GM21723 (cell line): ENCODE results near the gene MYPN.
"Not testable (repeated sequence)": the region's sequence is repeated elsewhere in the genome, so short reads cannot be mapped to it uniquely, and the experiment has no call there.

ENCODE experiments used
- ATAC-seq: cut with Tn5 transposase; IDR thresholded peaks from one replicate; pipeline ENCODE4 v1.9.1; 2021; ENCODE audit warnings: mild to moderate bottlenecking, moderate library complexity; ENCODE audit not compliant: unreplicated experiment

Gene MYPN

DNA sequence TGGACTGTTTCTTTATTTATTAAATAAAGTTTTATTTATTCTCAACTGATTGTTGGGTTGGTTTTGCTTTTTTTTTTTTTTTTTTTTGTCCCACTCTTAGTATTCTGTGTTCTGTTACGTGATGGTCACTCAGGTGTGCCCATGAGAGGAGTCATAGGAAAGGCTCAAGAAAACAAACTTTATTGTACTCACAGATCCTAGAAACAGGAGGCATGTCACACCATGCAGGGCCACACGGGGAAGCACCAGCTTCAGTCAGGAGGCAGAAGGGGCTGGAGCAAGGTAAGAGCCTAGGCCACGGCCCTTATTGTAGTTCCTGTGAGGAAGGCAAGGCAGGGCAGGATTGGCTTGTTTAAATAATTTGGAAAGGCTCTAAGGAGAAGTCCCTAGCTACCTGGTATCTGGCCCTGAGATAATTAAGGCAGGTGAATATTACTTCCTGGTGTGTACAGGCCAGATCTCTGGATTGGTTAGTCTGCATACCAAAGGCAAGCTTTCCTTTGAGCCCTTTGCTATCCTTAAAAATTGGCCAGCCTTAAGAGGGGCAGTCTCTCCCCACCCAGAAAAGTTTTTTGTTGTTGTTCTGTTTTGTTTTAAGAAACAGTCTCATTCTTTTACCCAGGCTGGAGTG lies 114.4 kb downstream of the MYPN start:
- ATAC-seq, result no peak

DNA sequence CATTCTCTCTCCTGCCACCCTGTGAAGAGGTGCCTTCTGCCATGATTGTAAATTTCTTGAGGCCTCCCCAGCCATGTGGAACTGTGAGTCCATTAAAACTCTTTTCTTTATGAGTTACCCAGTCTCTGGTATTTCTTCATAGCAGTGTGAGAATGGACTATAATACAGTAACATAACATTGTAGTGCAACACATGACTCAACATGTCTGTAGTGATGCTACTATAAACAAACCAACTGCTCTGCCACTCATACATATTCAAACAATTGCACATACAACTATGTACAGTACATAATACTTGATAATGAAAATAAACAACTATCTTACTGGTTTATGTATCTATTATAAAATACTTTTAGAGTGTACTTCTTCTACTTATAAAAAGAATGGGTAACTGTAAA lies 115.5 kb downstream of the MYPN start:
- no peak for ATAC-seq

DNA sequence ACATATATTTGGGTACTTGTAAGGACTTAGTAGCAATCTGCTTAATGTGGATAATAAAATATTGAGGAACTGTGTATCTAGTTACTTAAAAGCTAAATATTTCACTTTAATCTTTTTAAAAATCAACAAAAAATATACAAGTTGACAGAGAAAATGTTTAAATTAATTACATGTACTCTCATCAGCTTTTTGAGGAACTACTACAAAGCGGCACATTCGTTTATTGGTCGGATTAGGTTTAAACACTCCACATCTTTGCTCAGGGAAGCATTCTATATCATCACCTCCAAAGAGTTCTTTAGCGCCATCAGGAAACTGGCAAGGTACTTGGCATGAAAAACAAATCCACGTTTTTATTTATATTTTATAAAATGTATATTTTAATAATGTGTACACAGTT lies 121.0 kb downstream of the MYPN start:
- no peak for ATAC-seq

DNA sequence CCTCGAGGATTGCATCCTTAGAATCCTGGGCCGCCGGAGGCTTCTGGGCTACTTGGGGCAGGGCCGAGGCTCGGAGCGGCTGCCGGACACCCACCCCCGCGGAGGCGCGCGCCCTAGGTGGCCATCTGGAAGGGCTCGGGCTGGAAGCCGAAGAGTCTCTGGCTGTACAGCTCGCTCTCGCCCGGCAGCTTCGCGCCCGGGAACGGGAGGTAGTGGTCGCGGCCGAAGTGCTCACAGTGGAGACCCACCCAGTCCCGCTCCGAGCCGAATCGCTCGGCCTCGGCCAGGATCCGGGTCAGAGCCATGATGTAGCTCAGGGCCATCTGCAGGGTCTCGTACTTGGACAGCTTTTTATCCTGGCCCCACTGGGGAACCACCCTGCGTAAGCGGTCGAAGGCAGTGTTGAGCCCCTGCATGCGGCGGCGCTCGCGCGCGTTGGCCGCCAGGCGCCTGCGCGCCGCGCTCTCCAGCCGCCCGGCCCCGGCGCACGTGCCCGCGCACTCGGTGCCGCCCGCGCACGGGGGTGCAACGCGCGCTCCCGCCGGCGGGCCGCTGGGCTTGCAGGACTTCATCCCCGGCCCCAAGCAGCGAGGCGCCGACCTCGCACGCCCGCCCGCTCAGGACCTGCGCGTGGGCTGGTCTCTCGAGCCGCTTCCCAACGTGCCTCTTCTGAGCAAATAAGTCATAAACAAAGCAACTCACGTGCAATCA lies 122.0 kb downstream of the MYPN start:
- peak; percentile 93 for ATAC-seq

DNA sequence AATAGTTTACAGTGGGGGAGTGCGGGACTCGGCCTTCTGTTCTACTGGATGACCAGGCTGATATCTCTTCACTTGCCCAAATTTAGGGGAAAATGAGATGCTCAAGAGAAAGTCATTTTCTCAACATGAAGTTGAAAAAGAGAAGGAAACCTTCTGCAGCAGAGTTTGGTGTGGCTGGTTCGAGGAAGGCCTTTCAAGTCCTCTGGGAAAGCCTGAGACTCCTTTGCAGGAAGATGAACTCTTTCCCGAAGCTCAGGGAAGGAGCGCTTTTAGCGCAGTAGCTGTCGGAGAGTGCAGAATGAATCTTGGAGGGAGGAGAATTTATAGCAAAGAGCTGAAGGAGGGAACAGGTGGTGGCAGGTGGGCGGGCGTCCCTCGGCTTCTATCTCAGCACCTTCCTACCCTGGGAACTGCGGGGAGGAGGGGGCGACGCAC lies 122.5 kb downstream of the MYPN start, which contains the start of gene ATOH7:
Gene ATOH7, minus strand, starts transcription at position 297 of the 435 bp plus-strand sequence. CDS start 436 bp downstream, outside the sequence.
- ATAC-seq, result no peak

DNA sequence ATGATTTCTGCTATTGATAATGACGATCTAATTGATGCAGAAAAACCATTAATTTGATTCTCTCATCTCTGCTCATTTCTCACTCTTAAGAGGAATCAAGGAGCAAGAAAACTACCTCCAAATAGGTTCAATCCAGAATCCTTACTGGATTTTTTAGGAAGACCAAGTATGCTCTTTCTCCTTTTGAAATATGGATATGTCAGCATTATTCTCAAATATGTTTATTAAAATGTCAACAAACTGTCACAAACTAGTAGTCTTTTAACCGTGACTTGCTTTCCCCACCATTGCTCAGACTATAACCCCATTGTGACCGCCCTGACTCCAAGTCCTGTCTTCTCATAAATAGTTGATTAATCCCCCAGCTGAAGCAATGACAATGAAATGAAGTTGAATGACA lies 123.8 kb downstream of the MYPN start:
- no peak for ATAC-seq

DNA sequence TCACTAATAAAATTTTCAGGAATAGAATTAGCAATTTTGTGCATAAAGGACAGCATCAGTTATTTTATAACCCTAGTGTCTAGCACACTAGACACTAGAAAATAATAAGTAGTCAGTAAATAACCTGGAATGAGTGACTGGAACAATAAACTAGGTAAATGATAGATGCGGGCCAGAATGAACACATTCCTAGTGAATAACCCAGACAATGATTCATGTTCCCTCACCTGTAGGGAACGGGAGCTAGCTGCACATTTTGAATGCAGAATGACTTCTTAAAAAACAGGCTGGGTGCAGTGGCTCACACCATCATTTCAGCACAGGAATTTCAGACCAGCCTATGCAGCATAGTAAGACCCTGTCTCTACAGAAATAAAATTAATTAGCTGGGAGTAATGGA lies 125.8 kb downstream of the MYPN start:
- ATAC-seq, result no peak

DNA sequence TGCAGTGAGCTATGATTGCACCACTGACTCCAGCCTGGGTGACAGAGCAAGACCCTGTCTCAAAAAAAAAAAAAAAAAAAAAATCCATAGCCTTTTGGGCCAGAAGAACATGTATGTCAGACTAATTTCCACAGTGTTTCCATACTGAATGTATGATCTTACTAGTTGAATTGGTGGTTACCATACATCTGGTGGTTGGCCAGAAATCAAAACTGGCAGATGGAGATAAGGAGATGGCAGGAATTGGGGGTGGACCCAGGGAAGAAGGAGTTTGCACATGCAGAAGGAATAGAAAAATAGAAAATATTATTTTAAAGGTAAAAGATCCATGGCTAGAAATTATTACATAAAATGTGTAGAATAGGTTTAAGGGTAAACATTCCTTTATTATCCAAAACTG lies 126.3 kb downstream of the MYPN start:
- ATAC-seq, result no peak

DNA sequence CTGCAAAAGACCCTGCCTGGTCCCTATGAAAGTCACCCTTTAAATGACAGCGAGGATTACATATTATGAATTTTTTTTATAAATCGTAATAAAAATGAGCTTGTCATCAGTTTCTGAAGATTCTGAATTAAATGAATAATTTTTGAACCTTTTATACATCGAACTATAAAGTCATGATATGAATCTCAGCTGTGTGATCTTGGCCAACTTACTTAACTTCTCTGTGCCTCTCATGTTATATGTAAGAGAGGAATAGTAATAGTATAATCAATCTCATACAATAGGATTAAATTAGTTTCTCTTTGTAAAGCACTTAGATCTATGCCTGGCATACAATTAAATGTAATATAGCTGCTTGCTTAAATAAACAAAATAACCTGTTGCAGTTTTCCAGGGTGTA lies 127.9 kb downstream of the MYPN start:
- no peak for ATAC-seq

DNA sequence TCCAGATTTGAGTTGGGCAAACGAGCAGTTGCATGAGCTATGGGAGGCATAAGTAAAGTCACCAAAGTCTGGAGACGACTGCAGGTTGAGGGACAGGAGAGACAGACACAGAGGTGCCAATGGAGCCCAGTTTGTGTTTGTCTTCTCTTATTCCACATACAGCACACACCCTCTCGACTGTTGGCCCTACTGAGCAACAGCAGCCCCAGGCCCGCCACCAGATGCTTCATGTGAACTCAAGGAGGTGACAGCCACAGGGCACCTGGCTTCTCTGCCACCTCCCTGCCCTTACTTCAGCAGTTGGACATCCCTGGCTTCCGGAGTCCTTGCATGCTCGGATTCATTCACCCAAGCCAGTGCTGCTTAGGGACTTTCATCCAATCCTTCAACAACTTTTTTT lies 129.1 kb downstream of the MYPN start:
- no peak for ATAC-seq

DNA sequence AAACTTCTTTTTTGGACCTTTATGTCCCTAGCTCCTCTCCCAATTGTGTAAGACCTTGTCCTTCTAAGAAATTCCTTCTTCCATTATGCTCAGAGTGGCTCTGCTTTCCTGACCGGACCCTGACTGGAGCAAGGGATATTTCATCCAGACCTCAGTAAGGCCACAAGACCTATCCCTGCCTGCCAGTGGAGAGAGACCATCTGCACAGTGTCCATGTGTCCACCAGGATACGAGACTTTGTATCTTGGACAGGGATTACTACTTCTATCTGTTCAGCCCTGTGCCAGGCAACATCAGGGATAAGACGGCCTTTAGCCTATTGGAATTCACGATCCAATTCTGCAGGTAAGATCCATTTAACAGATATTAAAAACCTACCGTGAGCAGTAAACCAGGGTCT lies 129.8 kb downstream of the MYPN start:
- ATAC-seq, result no peak

DNA sequence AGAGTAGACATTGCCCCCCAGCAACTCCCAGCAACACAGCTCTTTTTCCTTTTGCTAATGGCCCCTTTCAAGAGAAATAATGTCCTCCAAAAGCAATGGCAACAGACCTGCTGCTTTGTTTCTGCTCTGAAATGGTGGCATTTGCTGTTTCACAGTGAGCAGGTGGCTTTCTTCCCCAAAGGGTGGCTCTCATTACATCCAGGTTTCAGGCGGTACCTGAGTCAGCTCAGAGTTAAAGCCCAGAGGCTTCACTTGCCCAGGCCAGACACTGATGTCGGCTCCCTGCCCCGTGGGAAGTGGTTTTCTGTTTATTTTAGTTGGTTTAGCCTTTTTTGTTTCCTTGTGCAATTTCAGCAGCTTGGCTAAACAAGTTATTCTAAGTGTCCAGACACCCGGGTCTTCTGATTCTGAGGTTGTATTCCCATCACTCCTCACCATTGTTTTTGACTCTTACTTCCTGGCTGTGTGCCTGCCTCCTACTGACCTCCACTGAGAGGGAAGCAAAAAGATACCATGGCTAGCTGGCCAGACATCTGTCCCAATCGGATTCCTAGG lies 130.4 kb downstream of the MYPN start:
- no peak for ATAC-seq

DNA sequence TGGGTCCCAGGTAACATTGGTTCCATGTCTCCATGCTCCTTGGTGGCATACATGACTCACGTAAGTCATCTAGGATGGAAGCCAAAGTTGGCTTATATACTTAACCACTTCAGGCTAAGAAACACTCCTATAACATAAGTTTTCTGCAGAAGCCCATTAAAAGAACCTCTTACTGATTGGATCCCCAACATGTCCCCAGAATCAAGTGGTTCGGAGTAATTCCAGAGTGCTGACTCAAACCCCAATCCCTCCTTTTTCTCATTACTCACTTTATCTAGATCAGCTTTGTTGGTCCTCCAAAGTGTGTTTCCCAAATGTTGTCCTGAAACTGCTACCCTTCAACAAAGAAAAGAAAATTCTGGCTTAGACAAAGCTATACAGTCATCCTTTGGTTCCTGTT lies 132.8 kb downstream of the MYPN start:
- no peak for ATAC-seq

DNA sequence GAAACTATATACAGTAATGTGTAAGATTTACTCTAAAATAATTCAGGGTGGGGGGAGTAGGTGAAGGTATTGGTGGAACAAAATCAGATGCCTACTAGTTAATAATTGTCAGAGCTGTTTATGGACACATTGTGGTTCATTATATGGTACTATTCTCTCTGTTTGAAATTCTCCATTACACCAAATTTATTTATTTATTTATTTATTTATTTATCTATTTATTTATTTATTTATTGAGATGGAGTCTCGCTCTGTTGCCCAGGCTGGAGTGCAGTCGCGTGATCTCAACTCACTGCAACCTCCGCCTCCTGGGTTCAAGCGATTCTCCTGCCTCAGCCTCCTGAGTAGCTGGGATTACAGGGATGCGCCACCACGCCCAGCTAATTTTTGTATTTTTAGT lies 137.1 kb downstream of the MYPN start:
- ATAC-seq, result not testable (repeated sequence)

DNA sequence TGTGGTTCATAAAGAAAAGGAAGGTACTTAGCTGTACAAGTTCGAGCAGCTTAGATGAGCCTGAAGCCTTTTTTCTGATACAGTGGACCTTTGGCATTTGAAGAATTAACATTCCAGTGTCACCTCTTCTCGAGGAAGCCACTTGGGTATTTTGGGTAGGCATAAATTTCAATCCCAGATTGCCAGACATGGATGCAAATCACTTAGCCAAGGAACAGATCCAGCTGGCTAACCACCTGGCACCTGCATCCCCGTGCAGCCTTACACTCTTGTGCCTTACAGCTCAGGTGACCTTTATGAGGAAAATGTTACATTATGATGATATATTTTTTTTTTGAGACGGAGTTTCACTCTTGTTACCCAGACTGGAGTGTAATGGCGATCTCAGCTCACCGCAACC lies 138.6 kb downstream of the MYPN start:
- ATAC-seq, result no peak

DNA sequence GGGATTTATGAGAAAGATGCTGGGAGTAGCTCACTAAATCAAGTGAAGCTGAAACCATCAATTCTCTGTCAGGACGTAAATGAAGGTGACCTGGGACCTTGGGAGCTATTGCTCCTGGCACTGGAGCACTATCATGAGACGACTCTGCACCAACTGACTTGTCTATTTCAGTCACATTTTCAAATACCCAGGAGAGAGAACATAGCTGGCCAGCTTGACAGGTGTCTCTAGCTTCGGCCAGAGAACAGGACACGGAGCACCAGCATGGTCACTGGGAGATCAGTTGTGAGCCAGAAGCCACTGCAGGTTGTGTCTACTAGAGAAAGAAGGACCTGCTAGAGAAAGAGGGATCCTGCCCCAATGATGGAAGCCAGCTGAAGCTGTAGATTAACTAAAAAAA lies 140.0 kb downstream of the MYPN start:
- no peak for ATAC-seq

DNA sequence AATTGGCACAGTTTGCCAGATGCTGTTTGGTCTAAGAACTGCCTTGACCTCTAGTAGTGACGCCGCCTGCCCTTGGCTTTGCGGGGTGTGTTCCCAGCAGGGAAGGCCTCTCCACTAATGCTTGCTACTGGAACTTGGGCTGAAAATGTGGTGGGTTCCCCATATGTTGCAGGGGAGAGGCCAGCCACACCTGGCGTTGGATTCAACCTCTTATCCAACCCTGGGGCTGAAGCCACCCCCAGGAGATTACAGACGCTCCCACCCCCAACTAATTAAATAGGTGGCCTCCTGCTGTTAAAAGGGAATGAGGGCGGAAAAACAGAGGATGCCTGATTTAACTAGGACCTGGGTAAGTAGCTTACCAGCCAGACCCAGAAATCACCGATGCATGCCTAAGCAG lies 141.9 kb downstream of the MYPN start:
- no peak for ATAC-seq

DNA sequence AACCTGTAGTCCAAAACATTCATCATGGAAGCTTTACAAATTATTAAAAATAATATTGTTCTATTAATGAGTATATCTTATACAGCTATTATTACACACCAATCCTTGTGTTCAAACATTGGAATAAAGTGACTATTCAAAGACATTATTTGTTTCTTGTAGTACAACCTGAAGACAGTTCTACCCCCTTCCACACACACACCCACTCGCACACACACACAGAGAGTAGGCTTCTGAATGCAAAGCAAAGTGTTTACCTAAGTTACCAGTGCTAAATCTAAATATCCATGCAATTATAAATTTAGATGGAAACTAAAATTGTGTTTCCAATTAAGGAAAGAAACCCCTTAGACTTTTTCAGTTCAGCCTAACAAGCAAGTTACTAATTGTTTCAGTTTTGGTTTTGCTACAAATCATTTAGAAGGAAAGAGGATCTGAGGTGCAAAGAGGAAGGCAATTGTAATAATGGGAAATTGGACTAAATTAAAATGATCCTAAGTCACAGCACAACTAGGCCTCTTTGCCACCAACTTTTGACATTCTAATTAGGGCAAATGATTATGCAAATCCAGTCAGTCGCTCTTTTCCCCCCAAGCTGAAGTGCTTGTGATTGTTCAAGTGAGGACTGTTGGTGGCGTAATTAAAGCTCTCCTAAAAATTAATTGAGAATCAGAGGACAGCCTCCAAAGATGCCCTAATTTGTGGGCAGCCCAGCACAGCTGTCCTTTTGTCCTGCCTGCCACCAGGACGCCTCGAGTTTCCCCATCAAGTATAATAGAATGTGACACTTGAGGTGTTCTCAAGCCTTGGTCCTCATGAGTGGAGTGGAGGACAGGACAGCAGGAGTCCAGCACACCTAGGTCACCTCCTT lies 142.6 kb downstream of the MYPN start:
- no peak for ATAC-seq

DNA sequence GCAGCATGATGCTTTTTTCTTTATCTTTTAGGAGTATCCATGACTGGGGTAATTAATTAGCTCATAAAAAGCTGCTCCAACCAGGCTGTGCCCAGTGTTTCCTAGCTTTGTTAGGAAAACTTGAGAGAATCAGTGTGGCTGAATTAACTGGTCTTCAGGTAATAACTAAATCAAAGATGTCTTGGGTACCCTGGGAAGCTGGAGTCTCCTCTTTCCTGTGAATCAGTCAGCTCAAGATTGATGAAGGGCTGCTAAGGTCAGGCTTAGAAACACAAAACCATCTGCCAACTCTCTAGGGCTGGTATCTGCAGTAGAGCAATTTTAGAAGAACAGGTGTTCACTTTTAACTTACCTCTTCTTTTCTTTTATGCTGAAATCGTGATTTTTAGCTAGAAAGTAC lies 144.1 kb downstream of the MYPN start:
- ATAC-seq, result no peak

DNA sequence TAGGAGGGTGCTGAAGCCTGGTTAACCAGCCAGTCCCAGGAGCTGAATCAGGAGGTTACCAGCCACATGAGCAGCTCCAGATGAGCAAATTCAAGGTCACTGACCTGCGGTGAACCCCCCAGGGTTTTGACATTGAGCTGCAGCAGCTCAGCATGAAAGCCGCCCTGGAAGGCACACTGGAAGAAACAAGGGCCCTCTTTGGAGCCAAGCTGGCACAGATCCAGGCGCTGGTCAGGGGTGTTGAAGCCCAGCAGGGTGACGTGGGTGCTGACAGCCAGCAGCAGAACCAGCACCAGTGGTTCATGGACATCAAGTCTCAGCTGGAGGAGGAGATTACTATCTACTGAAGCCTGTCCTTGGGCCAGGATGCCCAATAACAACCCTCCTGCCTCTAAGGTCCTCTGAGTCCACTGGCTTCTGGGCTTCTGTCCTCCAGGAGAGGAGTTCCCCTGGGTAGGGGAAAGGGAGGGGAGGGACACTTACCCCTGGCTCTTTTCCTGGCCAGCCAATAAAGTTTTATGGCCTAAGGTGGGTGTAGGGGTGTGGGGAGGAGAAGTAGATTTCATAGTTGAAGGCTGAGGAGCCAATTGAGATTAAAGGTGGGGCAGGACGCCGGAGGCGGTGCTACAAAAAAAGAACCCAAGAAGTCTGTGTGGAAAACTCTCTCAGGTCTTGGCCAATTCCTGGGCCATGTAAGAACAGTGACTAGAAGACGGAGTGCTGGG lies 152.0 kb downstream of the MYPN start:
- ATAC-seq, result no peak
